ENCODE results near the gene SMTNL2.

GRCh38 chr17:4593021-4593421 lies 8.7 kb downstream of the SMTNL2 start:
- TF ChIP-seq, protein P1, sequence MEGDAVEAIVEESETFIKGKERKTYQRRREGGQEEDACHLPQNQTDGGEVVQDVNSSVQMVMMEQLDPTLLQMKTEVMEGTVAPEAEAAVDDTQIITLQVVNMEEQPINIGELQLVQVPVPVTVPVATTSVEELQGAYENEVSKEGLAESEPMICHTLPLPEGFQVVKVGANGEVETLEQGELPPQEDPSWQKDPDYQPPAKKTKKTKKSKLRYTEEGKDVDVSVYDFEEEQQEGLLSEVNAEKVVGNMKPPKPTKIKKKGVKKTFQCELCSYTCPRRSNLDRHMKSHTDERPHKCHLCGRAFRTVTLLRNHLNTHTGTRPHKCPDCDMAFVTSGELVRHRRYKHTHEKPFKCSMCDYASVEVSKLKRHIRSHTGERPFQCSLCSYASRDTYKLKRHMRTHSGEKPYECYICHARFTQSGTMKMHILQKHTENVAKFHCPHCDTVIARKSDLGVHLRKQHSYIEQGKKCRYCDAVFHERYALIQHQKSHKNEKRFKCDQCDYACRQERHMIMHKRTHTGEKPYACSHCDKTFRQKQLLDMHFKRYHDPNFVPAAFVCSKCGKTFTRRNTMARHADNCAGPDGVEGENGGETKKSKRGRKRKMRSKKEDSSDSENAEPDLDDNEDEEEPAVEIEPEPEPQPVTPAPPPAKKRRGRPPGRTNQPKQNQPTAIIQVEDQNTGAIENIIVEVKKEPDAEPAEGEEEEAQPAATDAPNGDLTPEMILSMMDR (IDR thresholded peaks at IDR 0.05), result no peak
- TF ChIP-seq POLR2A (IDR thresholded peaks at IDR 0.05), result no peak
